Measurements from ENCODE around the gene FOXP1. TPM values are rescaled to one million over a fixed set of nuclear protein-coding genes. Genes with fewer than 3 reads are reported as not detected.

Gene FOXP1
- total RNA-seq, 4 donors from 2014 or later = 169 to 300 (median 202) TPM

DNA sequence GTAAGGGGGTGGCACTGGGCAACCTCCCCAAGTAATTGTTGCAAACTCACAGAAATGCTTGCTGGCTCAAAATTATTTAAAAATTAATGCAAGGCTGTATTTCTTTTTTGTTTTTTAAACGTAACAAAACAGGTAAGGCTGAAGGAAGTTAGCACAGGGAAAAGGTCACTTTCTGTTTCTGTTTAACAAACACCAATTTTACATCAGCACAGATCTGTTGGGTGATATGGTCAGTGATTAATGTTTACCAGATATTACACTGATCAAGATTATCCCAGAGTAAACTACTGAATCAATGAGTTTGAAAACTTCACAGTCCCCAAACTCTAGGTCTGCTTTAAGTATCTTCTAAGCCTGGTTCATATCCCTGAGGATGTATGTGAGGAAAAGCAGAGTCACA lies 558.0 kb downstream of the FOXP1 start:
- Histone ChIP-seq H3K27me3 (no peaks in the 10 kb centered on the region), H3K36me3 (peaks cover 0 to 17% of the 10 kb centered on the region in 2 donors), H3K9me3 (no peaks in the 10 kb centered on the region), H3K27ac (peak overlapping the region; percentile 63 to 75 (median 72)), H3K4me1 (peaks cover 18 to 94% (median 22%) of the 10 kb centered on the region in 3 donors), H3K4me3 (no peak overlapping the region)
- TF ChIP-seq POLR2A (IDR thresholded peaks at IDR 0.05) (no peak), POLR2AphosphoS5 (IDR thresholded peaks at IDR 0.05) (no peak), EP300 (IDR thresholded peaks at IDR 0.05) (no peak)
- TF ChIP-seq, protein P1, sequence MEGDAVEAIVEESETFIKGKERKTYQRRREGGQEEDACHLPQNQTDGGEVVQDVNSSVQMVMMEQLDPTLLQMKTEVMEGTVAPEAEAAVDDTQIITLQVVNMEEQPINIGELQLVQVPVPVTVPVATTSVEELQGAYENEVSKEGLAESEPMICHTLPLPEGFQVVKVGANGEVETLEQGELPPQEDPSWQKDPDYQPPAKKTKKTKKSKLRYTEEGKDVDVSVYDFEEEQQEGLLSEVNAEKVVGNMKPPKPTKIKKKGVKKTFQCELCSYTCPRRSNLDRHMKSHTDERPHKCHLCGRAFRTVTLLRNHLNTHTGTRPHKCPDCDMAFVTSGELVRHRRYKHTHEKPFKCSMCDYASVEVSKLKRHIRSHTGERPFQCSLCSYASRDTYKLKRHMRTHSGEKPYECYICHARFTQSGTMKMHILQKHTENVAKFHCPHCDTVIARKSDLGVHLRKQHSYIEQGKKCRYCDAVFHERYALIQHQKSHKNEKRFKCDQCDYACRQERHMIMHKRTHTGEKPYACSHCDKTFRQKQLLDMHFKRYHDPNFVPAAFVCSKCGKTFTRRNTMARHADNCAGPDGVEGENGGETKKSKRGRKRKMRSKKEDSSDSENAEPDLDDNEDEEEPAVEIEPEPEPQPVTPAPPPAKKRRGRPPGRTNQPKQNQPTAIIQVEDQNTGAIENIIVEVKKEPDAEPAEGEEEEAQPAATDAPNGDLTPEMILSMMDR (IDR thresholded peaks at IDR 0.05) = no peak
- 40 to 75% methylated on average over 1 of the region's 1 CpG for WGBS, 2 donors (ENCODE audit: low coverage in 1 of 2)
- ATAC-seq = no peak

DNA sequence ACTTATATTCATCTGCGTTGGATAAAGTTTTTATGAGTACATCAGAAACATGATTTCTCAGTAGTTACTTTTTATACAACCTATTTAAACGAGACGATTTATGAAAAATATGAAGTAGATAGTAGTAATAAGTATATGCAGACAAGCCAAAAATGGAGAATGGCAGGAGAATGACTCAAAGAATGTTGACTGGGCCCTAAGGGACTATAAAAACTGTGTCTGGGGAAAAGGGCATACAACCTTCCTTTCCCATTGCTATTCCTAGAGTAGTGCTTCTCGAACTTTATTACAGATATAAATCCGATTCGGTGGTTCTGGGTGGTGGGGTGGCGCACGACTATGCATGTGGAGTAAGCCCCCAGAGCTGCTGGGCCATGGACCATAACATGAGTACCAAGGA lies 558.5 kb downstream of the FOXP1 start:
- H3K36me3 ChIP-seq = peaks cover 0 to 17% of the 10 kb centered on the region in 2 donors
- peaks cover 18 to 93% (median 23%) of the 10 kb centered on the region in 3 donors for H3K4me1 ChIP-seq
- ATAC-seq = no peak
- H3K9me3 ChIP-seq = no peaks in the 10 kb centered on the region
- WGBS, 2 donors (ENCODE audit: low coverage in 1 of 2) = 55 to 74% methylated on average over 2 to 8 of the region's 8 CpGs
- H3K27ac ChIP-seq = peak overlapping the region; percentile 63 to 75 (median 72)
- TF ChIP-seq, protein P1 (IDR thresholded peaks at IDR 0.05) = no peak
- TF ChIP-seq EP300 (IDR thresholded peaks at IDR 0.05) = no peak
- no peak for TF ChIP-seq POLR2A (IDR thresholded peaks at IDR 0.05)
- no peak for TF ChIP-seq POLR2AphosphoS5 (IDR thresholded peaks at IDR 0.05)
- H3K27me3 ChIP-seq = no peaks in the 10 kb centered on the region
- no peak overlapping the region for H3K4me3 ChIP-seq

DNA sequence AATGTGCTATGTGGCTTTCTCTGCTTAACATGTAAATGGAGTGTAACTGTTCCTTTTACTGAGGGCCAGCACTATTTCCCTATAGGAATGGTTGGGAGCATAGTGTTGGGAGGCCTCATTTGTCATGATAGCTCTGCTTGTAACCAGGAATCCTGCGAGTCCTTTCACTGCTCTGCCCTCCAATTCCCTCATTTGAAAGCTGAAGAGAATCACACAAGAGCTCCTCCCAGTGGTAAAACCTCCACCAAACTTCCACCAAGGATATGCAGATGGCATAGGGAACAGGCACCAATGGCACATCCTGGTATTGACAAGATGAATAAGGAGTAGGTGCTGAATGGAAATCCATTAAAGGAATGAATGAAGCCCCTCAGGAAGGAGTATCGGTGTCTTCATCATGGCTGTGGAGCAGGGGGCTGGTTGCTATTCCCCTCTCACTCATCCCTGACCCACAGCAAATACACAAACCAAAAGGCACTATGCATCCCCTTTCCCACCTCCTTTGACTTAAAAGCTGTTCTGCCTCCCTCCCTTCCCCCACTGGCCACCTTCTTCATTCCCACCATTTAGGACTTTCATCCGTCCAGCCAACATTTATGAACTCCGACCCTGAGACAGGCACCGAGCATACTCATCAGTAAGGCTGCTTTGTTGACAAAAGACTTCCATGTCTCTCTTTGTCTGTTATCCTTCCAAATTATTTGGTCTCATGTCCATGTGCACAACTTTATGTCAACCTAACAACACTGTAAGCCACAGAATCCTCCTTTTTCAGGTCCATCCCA lies 560.8 kb downstream of the FOXP1 start:
- 62 to 63% methylated on average over 4 of the region's 5 CpGs for WGBS, 2 donors (ENCODE audit: low coverage in 1 of 2)

DNA sequence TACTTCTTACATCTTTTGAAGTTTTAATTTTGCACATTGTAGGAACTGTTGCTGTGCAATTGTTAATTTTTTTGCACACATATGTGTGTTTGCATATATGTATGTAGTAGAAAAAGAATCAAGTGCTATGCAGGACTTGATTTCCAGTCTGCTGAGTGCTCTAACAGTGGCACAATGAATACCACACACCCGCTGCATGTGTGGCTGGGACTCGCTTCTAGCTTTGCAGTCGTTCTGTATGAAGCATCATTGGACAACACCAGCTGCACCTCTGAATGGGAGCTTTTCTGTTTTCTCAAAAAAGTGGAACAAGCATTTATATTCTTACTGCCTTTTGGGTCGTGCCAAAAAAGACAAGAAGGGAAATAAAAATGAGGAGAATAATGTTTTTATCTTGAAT lies 564.7 kb downstream of the FOXP1 start:
- H3K4me3 ChIP-seq = no peak overlapping the region
- H3K27ac ChIP-seq = peak overlapping the region; percentile 65 to 76 (median 72)
- ATAC-seq = no peak
- H3K27me3 ChIP-seq = no peaks in the 10 kb centered on the region
- peaks cover 0 to 14% of the 10 kb centered on the region in 2 donors for H3K36me3 ChIP-seq
- no peaks in the 10 kb centered on the region for H3K9me3 ChIP-seq
- 24 to 37% methylated on average over 4 of the region's 4 CpGs for WGBS, 2 donors (ENCODE audit: low coverage in 1 of 2)
- peaks cover 2 to 84% (median 11%) of the 10 kb centered on the region in 3 donors for H3K4me1 ChIP-seq
- TF ChIP-seq, protein P1 (IDR thresholded peaks at IDR 0.05) = no peak

More for the DNA sequence above, 560.8 kb downstream of the FOXP1 start:
- Histone ChIP-seq H3K4me1 (peaks cover 18 to 94% (median 23%) of the 10 kb centered on the region in 3 donors), H3K36me3 (no peaks in the 10 kb centered on the region), H3K4me3 (no peak overlapping the region), H3K27me3 (no peaks in the 10 kb centered on the region), H3K9me3 (no peaks in the 10 kb centered on the region), H3K27ac (peak overlapping the region; percentile 56 to 75 (median 68))
- ATAC-seq = no peak
- TF ChIP-seq EP300 (IDR thresholded peaks at IDR 0.05) (no peak), POLR2AphosphoS5 (IDR thresholded peaks at IDR 0.05) (no peak), POLR2A (IDR thresholded peaks at IDR 0.05) (no peak)
- TF ChIP-seq, protein P1 (IDR thresholded peaks at IDR 0.05) = peak in 1 of 4 experiments; percentile 38
